ENCODE measurements around the gene GSTM4.
"Not testable (repeated sequence)": the region's sequence is repeated elsewhere in the genome, so short reads cannot be mapped to it uniquely, and the experiment has no call there.

- TF ChIP-seq CTCF, POLR2A (IDR thresholded peaks at IDR 0.05): not testable (repeated sequence)
Observed at GRCh38 chr1:109660691-109661026, 4.8 kb downstream of the GSTM4 start.

Measured in stomach (tissue), 4 donors.